Measurements from ENCODE around the gene HPRT1. TPM values are rescaled to one million over a fixed set of nuclear protein-coding genes. Genes with fewer than 3 reads are reported as not detected.

The HPRT1 gene
- total RNA-seq, 1 experiment from 2014 or later: 38.2 TPM

GRCh38 chrX:134418317-134419113 lies 41.5 kb upstream of the HPRT1 start (continued):
- TF ChIP-seq AFF4 (CRISPR knock-in tag; IDR thresholded peaks at IDR 0.05; ENCODE audit: borderline replicate concordance): no peak
- no peak for TF ChIP-seq CTCF (IDR thresholded peaks at IDR 0.05)
- no peak for TF ChIP-seq ZNF138 (CRISPR knock-in tag; conservative IDR thresholded peaks at IDR 0.05)
- no peak for TF ChIP-seq NR1H2 (CRISPR knock-in tag; IDR thresholded peaks at IDR 0.05)
- TF ChIP-seq JAZF1 (CRISPR knock-in tag; IDR thresholded peaks at IDR 0.05): no peak
- no peak for TF ChIP-seq ZSCAN18 (CRISPR knock-in tag; IDR thresholded peaks at IDR 0.05)

DNA sequence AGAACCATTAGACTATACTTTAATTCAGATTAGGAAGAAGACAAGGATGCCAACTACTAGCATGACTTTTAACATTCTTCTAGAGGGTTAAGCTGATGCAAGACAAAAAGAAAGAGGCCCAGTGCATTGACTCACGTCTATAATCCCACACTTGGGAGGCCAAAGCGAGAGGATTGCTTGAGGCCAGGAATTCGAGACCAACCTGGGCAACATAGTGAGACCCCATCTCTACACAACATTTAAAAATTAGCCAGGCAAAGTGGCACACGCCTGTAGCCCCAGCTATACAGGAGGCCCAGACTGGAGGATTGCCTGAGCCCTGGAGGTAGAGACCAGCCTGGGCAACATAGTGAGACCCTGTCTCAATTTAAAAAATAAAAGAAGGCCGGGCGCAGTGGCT lies 40.2 kb upstream of the HPRT1 start:
- H3K27me3 Mint-ChIP-seq (ENCODE audit: low read depth): no peaks in the 10 kb centered on the region
- no peak overlapping the region for H3K4me3 Mint-ChIP-seq
- no peak overlapping the region for H3K27ac Mint-ChIP-seq
- ATAC-seq (no peak), DNase-seq (ENCODE audit: low spot score) (no peak)
- CTCF ChIA-PET: interaction anchor here (1.2 kb wide), 1 partner anchor 344 kb away, joined by 3 read pairs; no protein-coding TSS in a partner anchor
- peaks cover 24% of the 10 kb centered on the region for H3K36me3 Mint-ChIP-seq
- H3K9me3 Mint-ChIP-seq: no peaks in the 10 kb centered on the region
- no peaks in the 10 kb centered on the region for H3K4me1 Mint-ChIP-seq
- POLR2A ChIA-PET: no interaction called here
- TF ChIP-seq NR3C1 (CRISPR knock-in tag; conservative IDR thresholded peaks at IDR 0.05; ENCODE audit: low read depth) (no peak), ZNF121 (CRISPR knock-in tag; IDR thresholded peaks at IDR 0.05) (peak; percentile 46; the same call in 1 of the 2 replicates)

DNA sequence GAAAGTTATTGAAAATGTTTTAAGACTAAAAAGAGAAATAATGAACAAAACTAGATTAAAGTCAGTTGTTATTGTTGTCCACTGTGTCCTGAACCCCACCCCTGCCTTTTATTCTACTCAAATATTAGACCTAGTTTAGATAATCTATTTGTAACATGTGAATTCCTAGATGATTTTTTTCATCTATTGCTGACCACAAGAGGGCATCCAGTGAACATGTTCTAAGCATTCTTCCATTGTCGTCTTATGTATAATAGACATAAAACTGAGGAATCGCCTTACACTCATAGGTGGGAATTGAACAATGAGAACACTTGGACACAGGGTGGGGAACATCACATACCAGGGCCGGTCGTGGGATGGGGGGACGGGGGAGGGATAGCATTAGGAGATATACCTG lies 36.4 kb upstream of the HPRT1 start:
- CTCF ChIA-PET: no interaction called here
- H3K36me3 Mint-ChIP-seq: peaks cover 12% of the 10 kb centered on the region; the same call in 1 of the 2 replicates
- H3K27me3 Mint-ChIP-seq (ENCODE audit: low read depth): no peaks in the 10 kb centered on the region
- no peaks in the 10 kb centered on the region for H3K4me1 Mint-ChIP-seq
- no peak overlapping the region for H3K27ac Mint-ChIP-seq
- no peak overlapping the region for H3K4me3 Mint-ChIP-seq
- ATAC-seq (no peak), DNase-seq (ENCODE audit: low spot score) (no peak)
- POLR2A ChIA-PET: no interaction called here
- no peak for TF ChIP-seq ZNF317 (CRISPR knock-in tag; IDR thresholded peaks at IDR 0.05; ENCODE audit: borderline replicate concordance, low read depth)
- no peak for TF ChIP-seq ERG (CRISPR knock-in tag; IDR thresholded peaks at IDR 0.05)
- no peak for TF ChIP-seq MXD4 (CRISPR knock-in tag; IDR thresholded peaks at IDR 0.05; ENCODE audit: borderline replicate concordance)
- H3K9me3 Mint-ChIP-seq: no peaks in the 10 kb centered on the region

DNA sequence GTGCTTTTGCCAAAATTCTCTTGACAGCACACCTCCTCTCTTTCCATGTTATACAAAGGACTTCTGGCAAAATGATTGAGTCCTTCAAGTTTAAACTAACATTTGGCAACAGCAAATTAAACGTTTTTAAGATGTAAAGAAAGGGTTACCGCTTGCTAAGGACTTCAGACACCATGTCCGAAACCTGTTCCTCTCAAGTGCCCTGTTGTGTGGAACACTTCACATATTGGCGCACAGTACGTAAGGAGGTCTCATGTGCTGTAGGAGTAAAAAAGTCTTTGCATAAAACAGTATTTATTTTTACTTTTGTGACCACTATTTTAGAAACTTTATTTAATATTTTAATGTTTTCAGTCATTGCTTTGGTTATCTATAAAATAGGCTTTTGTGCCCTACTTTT lies 33.7 kb upstream of the HPRT1 start:
- no peaks in the 10 kb centered on the region for H3K9me3 Mint-ChIP-seq
- ATAC-seq (no peak), DNase-seq (ENCODE audit: low spot score) (no peak)
- peaks cover 13% of the 10 kb centered on the region for H3K36me3 Mint-ChIP-seq
- ChIA-PET POLR2A (no interaction called here), CTCF (no interaction called here)
- H3K4me3 Mint-ChIP-seq: no peak overlapping the region
- H3K27ac Mint-ChIP-seq: no peak overlapping the region
- H3K4me1 Mint-ChIP-seq: no peaks in the 10 kb centered on the region
- H3K27me3 Mint-ChIP-seq (ENCODE audit: low read depth): no peaks in the 10 kb centered on the region
- TF ChIP-seq JAZF1 (CRISPR knock-in tag; IDR thresholded peaks at IDR 0.05) (no peak), SOX15 (CRISPR knock-in tag; IDR thresholded peaks at IDR 0.05) (no peak), NR3C1 (CRISPR knock-in tag; conservative IDR thresholded peaks at IDR 0.05; ENCODE audit: low read depth) (no peak), JUN (CRISPR knock-in tag; IDR thresholded peaks at IDR 0.05) (no peak), ZNF138 (CRISPR knock-in tag; conservative IDR thresholded peaks at IDR 0.05) (no peak), USF2 (CRISPR knock-in tag; IDR thresholded peaks at IDR 0.05) (no peak)
- TF ChIP-seq, protein P1, sequence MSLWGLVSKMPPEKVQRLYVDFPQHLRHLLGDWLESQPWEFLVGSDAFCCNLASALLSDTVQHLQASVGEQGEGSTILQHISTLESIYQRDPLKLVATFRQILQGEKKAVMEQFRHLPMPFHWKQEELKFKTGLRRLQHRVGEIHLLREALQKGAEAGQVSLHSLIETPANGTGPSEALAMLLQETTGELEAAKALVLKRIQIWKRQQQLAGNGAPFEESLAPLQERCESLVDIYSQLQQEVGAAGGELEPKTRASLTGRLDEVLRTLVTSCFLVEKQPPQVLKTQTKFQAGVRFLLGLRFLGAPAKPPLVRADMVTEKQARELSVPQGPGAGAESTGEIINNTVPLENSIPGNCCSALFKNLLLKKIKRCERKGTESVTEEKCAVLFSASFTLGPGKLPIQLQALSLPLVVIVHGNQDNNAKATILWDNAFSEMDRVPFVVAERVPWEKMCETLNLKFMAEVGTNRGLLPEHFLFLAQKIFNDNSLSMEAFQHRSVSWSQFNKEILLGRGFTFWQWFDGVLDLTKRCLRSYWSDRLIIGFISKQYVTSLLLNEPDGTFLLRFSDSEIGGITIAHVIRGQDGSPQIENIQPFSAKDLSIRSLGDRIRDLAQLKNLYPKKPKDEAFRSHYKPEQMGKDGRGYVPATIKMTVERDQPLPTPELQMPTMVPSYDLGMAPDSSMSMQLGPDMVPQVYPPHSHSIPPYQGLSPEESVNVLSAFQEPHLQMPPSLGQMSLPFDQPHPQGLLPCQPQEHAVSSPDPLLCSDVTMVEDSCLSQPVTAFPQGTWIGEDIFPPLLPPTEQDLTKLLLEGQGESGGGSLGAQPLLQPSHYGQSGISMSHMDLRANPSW (CRISPR knock-in tag; conservative IDR thresholded peaks at IDR 0.05; ENCODE audit: low read depth): no peak
